ENCODE results near the gene CD151.

DNA sequence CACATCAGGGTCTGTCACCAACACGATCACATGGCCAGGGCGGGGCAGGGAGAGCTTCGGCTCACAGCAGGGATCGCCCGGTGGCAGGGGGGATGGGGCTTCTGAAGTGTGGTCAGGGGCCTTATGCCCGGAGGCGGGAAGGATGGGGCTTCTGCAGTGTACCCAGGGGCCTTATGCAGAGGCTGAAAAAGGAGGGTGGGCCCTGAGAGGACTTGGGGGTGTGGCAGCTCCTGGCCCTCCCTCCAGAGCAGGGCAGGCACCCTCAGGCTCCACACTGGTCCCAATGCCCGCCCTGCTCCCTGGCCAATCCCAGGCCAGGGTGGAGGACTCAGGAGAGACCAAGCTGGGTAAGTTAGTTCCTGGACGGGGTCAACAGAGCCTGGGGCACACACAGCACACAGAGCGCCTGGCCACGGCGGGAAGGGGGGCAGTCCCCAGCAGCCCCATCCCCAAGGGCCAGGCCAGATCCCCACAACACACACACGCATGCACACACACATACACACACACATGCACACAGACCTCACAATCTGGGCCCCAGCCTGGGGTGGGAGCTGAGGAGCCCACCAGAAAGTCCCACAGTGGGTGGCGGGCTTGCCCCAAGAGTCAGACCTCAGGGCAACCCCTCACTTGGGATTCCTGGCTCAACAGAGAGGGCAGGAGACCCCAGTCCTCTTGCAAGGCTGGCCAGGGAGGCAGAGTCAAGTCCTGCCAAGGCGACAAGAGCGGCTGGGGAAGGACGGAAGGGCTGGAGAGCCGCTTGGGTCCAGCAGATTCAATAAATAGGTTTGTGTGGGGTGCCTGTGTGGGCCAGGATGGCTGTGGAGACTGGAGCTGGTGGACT, 41.8 kb upstream of the CD151 start:
- TF ChIP-seq POLR2AphosphoS5 (IDR thresholded peaks at IDR 0.05): no peak
- TF ChIP-seq POLR2A (IDR thresholded peaks at IDR 0.05): no peak
- TF ChIP-seq, protein P1, sequence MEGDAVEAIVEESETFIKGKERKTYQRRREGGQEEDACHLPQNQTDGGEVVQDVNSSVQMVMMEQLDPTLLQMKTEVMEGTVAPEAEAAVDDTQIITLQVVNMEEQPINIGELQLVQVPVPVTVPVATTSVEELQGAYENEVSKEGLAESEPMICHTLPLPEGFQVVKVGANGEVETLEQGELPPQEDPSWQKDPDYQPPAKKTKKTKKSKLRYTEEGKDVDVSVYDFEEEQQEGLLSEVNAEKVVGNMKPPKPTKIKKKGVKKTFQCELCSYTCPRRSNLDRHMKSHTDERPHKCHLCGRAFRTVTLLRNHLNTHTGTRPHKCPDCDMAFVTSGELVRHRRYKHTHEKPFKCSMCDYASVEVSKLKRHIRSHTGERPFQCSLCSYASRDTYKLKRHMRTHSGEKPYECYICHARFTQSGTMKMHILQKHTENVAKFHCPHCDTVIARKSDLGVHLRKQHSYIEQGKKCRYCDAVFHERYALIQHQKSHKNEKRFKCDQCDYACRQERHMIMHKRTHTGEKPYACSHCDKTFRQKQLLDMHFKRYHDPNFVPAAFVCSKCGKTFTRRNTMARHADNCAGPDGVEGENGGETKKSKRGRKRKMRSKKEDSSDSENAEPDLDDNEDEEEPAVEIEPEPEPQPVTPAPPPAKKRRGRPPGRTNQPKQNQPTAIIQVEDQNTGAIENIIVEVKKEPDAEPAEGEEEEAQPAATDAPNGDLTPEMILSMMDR (IDR thresholded peaks at IDR 0.05): no peak
- TF ChIP-seq EP300 (IDR thresholded peaks at IDR 0.05): no peak
